ENCODE measurements around the gene JTB.

The JTB gene

DNA sequence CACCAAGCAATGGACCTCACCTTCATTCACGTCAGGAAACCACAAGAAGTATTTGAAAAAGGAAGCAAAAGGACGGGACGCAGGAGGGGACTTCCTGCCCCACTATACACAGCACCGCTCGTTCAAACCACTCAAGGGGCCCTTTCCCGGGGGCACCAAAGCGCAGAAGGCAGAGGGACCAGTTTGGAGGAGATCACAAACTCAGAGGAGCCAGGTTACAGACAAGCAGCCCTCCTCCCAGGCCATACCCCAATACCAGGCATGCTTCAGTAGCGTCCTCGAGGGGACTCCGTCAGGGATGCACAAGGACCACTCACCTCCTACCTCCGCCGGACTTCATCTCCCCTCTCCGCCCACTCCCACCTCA, 19.7 kb downstream of the JTB start:
- no peak for FAIRE-seq
- DNase-seq (ENCODE audit: insufficient read length, low spot score), result no peak

DNA sequence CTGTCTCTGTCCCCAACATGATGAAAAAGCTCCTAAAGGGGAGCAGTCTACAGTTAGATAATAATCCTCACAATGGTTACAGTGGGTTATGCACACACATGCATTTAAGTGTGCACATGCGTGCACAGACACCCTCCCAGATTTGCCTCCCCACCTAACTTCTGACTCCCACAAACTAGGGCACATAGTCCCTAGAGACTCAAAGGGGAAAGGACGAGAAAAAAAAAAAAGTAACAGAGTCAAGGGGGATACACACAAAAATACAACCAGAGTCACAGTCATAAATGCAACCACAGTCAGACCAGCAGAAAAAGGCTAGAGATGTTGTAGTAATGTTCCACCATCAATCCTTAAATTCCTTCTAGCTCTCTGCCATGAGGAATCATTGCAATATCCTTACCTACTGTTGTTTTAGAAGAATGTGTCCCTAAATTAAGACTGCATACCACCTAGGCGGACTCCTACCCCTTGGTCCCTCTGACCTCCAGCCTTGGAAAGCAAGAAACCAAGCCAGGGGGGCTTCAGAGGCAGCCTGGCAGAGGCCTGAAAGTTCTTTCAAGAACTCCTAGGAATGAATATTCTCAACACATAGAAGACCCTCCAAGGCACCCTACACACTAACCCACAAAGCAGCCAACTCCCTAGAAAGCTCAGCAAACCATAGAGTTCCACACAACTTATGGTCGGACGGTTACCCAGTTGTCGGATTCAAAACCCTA, 20.3 kb downstream of the JTB start:
- DNase-seq (ENCODE audit: insufficient read length, low spot score) (no peak), FAIRE-seq (no peak)

DNA sequence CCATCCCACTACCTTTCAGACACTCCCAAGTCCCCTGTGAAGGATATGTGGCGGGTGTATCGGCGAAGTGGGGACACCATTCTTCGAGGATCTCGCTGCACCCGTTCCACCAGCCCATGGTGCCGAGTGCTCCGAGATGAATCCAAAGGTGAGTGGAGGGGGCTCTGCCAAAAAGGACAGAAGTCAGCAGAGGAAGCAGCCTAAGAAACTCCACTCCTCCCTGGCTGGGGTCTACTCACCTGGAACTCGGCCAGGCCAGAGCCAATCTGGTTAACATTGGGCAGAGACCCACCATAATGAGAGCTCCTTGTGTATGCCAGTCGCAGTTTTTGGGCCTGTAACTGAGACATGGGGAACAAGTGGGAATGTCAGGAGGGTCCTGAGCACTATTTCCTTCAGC, 22.6 kb downstream of the JTB start:
- DNase-seq (ENCODE audit: insufficient read length, low spot score) (no peak), FAIRE-seq (no peak)

DNA sequence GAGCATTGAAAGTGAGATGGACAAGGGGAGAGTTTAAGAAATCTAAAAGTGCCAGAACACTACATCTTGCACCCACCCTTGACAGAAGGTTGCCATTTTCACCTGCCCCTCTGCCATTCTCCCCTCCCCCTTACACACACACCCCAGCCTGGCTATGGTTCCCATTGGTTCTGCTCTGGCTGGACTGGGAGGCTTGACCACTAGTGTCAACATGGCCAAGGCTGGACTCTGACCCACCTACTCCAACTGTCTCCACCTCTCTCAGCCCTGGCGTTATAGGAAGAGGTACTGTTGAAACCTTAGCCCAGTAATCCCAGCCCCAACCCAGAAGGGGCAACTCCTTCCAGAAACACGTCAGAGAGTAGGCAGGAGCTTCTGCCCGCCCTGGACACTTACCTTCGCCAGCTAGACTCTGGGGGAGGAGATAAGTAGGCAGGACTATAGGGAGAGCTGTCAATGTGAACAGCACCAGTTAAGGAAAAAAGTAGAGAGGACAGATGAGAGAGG, 23.6 kb downstream of the JTB start:
- FAIRE-seq (no peak), DNase-seq (ENCODE audit: insufficient read length, low spot score) (no peak)

DNA sequence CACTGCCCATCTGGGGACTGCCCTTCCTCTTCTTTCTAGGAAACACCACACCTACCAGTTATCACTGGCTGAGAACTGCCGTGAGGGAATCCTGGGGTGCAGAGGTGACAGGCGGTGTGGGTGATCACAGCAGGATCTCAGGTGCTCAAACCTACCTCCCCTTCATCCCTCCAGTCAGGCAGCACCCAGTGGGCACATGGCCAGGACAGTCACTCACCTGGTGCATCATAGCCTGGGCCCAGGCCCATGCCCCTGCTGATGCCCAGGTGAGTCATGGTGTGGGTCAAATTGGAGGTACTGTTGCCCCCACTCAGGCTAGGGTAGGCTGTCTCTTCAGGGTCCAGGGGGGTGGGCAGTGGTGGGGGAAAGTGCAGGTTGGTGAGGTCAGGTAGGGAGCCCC, 25.7 kb downstream of the JTB start:
- DNase-seq (ENCODE audit: insufficient read length, low spot score) (no peak), FAIRE-seq (no peak)

DNA sequence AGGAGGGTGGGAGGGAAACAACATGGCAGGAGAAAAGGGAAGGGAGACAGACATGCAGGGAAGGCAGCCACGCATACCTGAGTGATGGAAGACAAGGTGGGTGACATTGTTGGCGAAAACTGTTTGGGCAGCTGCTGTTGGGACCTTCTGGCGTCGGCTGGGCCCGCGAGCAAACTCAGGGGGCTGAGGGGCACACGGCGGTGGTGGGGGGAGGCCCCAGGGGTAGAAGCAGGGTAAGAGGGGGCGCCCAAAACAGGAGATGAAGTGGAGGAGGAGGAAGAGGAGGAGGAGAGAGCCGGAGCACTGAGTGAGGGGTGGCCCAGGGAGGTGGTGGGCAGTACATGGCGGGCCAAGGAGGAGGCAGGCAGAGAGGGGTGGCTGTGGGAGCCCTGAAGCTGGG, 26.3 kb downstream of the JTB start:
- no peak for FAIRE-seq
- DNase-seq (ENCODE audit: insufficient read length, low spot score), result no peak

DNA sequence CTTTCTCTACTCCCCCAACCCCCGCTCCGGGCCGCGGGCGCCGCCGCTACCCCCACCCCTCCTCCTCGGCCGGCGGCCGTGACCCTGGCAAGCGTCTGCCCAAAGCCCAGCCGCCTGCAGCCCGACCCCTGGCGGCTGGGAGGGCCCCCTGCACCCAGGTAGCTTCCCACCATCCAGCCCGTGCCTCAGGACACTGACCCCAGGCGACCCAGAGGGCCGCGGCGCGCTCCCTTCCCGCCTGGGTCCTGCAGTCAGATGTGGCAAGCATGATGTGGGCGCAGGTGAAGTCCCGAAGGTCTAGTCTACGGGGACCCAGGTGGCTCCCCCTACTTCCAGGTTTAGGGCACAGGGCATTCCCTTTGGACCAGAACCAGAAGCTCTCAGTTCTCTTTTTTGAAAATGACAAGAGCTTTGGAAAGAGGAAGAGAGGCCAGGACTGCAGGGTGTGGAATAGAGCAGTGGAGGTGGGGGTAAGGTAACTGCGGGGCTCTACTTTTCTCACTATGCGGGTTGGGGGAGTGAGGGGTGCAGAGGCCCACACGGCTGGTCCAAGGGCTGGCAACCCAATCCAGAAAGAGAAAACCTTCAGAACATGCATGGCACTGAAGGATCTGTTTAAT, 30.7 kb downstream of the JTB start, which contains the start of gene DENND4B:
Gene DENND4B (minus strand): TSS at position 97 of the 620 bp plus-strand sequence. CDS start 2,344 bp downstream, outside the sequence.
- no peak for FAIRE-seq
- DNase-seq (ENCODE audit: insufficient read length, low spot score), result peak; percentile 89

DNA sequence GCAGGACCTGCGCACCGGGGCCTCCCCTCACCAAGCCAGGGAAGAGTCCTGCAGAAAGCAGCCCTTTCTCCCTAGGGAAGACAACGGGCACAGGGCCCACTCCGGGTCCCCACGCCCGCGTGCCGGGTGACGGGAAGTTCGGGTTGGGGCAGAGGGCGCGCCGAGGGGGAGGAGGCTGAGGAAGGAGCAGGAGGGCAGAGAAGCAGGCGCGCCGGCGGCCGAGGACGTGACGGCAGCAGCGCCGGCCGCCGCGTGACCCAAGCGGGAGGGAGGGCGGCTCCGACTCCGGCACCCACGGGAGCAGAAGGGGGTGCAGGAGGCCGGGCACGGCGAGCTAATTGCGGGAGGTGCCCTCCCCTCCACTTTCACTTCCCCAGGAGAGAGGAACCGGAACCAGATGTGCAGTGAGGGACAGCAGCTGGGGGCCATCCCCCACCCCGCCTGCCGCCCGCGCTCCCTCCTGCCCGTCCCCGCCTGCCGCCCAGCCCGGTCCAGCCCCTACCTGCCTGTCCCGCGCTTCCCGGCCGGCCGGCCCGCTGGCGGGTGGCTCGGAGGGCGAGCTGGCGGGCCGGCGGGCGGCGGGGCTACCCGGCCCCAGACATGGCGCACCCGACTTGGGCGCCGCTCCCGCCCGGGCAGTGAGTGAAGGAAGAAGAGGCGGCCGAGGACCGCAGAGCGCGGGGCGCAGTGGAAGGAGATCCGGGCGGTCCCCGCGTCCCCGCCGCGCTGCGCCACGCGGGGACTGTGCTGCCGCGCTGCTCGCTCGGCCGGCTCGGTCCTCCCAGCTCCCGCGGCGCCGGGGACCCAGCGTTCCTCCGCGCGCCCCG, 31.5 kb downstream of the JTB start:
- DNase-seq (ENCODE audit: insufficient read length, low spot score) (no peak), FAIRE-seq (peak; percentile 46)

DNA sequence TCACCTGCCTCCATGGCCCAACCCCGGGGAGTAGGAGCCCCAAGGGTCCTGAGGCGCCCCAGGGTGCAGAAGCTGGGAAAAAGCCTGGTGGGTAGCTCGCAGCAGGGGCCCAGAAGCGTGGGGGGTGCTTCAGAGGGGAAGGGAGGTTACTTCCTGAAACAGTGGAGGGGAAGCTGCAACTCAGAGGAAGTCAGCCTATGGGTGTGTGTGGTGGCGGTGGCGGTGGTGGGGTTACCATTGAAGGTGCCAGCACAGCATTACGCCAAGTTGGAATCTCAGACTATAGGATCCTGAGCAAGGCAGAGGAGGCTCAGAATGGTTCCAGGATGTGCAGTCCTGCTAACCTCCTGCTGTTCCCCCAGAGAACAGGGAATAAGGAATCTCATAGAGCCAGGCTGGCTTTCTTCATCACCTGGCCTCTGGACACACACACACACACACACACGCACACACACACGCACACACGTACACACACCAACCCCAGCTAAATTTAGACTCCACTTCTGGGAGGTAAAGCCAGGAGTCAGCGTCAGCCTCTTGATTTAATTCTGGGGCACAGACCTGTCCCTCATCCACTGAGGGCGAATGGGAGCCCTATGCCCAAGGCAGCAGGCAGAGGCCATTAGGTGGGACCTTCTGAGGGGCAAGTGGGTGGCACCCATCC, 32.2 kb downstream of the JTB start:
- FAIRE-seq (no peak), DNase-seq (ENCODE audit: insufficient read length, low spot score) (no peak)

DNA sequence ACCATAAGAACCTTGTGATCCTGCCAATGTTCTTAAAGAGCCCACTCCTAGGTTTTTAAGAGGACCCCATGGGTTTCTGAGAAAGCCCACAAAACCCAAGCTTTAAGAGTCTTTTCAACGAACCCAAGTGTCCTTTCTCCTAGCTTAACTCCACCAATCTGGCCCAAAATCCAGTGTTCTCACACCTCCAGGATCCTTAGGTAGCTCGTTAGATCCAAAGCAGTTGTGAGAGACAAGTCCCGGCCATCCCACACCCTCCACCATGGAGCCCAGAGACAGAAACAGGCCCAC, 32.7 kb downstream of the JTB start:
- DNase-seq (ENCODE audit: insufficient read length, low spot score) (no peak), FAIRE-seq (no peak)

DNA sequence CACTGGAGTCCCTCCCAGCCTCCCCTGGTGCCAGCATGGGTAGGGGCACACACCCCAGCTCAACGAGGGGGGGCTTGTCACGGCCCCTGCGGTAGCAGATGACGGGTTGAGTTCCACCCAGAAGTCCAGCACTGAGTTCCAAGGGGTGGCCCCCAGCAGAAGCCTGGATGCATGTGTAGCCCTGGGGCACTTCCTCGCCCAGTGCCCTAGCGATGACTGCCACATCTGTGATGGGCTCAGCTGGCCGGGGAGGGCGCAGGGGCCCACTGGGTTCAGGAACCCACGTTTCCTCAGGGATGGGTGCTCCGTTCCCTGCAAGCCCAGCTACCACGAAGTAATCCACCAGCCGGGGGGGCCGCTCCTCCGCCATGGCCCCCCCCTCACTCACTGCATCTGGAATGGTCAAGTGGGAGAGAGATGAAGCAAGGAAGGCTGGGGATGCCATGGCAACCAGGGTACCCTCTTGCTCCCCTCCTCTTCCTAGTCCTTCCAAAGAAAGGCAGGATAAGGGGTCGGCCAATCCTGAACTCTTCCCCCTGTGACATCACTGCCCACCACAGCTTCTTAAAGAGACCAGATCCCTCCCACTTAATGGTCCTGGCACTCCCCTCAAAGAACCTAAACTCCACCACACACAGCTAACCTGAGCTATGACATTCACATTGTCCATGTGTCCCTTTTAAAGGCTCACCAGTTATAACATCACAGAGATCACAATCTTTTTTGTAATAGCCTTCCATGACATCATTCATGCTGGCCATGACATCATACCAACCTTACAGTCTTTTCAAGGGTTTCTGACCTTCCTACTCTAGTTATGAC, 33.3 kb downstream of the JTB start:
- no peak for FAIRE-seq
- DNase-seq (ENCODE audit: insufficient read length, low spot score), result no peak

DNA sequence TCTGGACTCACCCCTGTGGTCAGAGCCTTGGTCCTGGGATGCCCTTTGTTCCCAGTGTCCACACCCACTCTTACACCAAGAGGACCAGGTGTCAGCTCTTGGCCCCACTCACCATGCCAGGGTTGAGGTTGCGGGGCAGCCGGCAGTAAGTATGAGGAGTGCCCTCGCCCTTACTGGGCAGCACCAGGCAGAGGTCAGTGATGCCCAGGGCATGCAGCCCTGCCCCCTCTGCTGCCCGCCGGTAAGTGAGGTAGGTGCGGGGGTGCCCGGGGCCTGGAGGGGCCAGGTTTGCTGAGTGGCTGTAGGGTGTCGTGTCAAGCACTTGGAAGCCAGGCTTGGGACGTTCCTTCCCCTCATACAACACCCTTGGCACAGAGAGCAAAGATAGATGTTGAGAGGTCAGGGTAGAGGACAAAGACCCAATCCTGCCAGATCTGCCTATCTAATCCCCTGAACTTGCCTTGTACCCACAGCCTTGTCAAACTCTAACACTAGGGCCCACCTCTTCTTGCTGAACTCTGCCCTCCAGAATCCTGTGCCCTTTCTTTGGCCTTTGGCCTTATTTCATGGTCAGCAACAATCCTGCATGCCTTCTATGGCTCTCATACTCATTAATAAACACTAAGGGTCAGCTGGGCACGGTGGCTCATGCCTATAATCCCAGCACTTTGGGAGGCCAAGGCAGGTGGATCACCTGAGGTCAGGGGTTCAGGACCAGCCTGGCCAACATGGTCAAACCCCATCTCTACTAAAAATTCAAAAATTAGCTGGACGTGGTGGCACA, 34.5 kb downstream of the JTB start:
- no peak for DNase-seq (ENCODE audit: insufficient read length, low spot score)
- FAIRE-seq, result no peak

DNA sequence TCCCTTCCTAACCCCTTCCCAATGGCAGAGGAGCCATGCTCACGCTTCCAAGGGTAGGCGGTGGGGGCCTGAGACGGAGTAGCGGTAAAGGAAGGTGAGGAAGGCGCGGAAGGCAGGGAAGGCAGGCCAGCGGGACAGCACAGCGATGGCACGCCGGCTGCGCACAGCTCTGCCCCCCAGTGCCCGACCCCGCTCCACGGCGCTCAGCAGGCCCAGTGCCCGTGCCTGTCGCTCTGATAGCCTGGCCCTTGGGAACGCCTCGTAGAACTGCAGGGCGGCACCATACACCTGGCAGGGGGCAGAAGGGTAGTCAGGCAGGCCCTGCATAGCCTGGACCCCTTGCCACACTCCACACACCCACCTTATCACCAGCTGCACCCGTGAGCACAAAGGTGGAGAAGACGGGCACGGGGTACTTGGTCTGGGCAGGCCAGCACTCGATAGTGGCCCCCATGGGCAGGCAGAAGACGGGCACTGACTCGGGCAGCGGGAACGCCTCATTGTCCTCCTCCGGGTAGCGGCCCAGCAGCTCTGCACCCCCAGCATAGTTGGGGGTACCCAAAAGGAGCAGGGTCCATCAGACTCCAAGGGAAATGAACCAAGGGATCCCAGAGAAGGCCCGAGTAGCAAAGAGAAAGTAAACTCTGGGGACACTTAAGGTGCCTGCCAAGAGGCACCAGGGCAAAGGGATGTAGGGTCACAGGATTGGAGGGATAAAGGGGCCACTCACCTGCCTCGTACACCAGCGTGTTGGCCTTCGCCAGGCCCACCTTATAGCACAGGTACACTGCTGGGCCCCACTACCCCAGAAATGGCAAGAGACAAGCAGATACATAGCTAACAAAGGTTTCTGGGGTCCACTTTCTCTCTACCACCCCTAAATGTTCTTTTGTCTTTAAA, 35.4 kb downstream of the JTB start:
- no peak for FAIRE-seq

DNA sequence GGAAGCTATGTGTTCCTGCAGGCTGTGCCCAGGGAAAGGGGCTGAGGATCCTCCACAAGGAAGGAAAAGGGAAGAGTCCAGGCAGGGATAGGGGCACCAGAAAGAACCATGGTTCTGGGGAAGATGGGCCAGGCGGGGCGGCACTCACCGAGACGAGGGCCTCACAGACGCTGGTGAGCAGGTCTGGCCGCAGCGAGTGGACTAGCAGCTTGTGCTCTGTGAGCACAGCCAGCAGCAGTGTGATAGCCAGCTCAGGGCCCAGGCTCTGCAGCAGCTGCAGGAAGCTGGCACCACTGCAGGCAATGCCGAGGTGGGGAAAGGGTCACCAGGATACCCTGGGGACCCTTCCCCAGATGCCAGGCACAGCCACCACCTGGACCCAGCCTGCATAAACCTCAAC, 36.7 kb downstream of the JTB start:
- FAIRE-seq (no peak), DNase-seq (ENCODE audit: insufficient read length, low spot score) (no peak)

More for the DNA sequence above, 35.4 kb downstream of the JTB start:
- DNase-seq (ENCODE audit: insufficient read length, low spot score), result no peak

DNA sequence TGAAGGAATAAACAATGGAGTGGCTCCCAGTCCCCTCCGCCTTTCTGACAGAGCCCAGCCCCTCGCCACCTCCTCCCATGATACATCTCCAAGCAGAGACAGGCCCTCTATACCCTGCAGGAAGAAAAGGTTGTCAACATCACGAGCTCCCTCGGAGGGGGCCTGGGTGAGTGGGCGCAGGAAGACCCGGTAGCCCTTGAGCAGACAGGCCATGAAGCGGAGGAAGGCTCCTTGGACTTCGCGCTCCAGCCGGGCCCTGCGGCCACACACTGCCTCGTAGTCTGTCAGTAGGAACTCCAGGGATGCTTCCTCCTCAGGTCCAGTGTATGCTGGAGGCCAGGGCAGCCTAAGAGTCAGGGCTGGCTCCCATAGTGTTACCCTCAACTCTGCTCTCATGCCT, 38.0 kb downstream of the JTB start:
- FAIRE-seq, result no peak
- DNase-seq (ENCODE audit: insufficient read length, low spot score), result no peak

DNA sequence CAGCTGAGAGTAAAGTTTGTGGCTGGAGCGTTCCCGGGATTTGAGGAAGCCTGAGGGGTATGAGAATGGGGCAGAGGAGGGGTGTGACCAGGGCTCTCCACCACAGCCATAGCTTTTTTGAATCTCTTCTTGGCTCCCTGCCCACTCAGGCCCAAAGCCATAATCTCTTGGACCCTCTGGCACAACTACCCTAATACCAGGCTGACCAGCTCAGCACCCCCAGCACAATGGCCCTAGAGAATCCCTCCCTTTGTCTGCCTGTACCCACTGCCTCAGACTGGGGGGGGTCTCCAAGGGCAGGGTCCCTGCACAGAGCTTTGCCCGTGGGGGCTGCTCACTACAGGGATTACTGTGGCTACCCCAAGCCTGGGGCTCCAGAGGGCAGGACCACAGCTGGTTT, 38.5 kb downstream of the JTB start:
- DNase-seq (ENCODE audit: insufficient read length, low spot score) (no peak), FAIRE-seq (no peak)

DNA sequence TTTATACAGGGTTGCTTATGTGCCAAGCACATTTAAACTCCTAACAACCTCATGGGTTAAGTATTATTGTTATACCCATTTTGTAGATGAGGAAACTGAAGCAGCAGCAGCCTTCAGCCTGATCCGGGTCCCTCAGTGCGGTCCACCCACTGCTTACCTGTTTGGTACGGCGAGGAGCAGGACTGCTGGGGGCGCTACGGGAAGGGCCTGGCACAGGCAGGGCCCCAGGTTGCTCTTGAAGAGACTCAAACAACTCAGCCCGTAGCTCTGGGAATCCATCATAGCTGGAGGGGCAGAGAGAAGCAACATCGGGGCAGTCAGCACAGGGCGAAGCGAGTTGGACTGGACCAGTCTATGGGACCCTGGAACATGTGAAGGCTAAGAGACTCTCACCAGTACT, 40.1 kb downstream of the JTB start:
- no peak for FAIRE-seq
- no peak for DNase-seq (ENCODE audit: insufficient read length, low spot score)

DNA sequence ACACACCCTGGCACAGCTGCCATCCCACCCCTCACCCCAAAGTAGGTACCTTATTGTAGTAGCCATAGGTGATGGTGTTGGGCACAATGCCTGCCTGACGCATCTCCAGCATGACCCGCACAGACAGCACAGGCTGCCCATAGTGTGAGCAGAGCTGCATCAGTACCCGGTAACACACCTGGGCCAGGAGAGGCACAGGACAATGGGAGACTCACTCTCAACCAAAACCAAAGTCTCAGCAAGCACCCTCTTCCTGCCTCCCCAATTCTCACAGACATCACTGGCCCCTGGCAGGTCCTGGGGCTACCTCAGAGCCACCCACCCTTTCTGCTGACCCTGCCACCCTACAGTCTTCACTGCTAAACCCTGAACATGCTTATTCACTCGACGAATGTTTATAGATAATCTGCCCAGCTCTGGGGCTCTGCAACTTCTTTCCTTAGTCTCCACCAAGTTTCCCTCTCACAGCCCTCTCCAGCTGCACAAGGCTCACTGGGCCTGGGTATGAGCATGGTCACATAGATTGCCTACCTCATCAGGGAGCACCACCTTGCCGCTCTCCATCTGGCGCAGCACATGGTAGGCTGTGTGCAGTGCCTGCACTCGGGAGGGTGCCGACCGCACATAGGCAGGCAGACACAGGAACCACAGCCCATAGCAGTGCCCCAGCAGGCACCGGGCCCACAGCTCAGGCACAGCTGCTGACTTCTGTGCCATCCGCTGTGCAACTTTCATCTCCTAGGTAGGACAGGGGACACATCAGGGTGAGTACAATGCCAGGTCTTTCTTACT, 41.3 kb downstream of the JTB start:
- FAIRE-seq (no peak), DNase-seq (ENCODE audit: insufficient read length, low spot score) (no peak)
